ENCODE results near the gene RABEP2.
"Not testable (repeated sequence)": the region's sequence is repeated elsewhere in the genome, so short reads cannot be mapped to it uniquely, and the experiment has no call there.

Gene RABEP2

DNA sequence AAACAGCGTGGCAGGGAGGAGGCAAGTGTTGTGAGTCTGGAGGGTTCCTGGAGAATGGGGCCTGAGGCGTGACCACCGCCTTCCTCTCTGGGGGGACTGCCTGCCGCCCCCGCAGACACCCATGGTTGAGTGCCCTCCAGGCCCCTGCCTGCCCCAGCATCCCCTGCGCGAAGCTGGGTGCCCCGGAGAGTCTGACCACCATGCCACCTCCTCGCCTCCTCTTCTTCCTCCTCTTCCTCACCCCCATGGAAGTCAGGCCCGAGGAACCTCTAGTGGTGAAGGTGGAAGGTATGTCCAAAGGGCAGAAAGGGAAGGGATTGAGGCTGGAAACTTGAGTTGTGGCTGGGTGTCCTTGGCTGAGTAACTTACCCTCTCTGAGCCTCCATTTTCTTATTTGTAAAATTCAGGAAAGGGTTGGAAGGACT lies 6.8 kb upstream of the RABEP2 start, which contains the start of gene CD19:
Gene CD19, plus strand, starts transcription at position 171 of the 425 bp plus-strand sequence. Its CDS starts 30 bp downstream, at position 201.
- no peak for DNase-seq

DNA sequence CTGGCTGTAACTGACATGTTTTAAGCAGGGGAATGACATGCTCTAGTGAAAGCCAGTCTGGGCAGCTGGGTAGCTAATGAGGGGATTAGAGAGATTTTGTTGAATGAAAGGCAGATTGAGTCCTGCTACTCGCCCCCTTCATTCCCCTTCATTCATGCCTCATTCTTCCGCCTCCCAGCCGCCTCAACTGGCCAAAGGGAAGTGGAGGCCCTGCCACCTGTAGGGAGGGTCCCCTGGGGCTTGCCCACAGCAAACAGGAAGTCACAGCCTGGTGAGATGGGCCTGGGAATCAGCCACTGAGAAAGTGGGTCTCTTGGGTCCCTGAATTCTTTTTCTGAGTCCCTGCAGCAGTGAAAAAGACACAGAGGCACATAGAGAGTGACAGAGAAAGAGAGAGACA lies 5.6 kb upstream of the RABEP2 start:
- DNase-seq: no peak

DNA sequence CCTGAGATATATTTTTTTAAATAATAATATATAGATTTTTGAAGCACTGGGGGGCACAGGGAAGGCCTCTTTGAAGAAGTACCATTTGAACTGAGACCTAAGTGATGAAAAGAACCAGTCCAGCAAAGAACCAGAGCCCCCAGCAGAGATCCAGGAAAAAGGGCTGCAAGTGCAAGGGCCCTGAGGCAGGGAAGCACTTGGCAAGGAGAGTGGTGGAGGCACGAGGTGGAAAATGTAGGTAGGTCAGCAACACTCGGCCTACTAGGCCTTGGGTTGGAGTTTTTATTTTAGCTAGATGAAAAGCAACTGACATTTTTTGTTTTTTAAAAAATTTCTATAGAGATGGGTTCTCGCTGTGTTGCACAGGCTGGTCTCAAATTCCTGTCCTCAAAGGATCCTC lies 5.2 kb upstream of the RABEP2 start:
- no peak for DNase-seq

DNA sequence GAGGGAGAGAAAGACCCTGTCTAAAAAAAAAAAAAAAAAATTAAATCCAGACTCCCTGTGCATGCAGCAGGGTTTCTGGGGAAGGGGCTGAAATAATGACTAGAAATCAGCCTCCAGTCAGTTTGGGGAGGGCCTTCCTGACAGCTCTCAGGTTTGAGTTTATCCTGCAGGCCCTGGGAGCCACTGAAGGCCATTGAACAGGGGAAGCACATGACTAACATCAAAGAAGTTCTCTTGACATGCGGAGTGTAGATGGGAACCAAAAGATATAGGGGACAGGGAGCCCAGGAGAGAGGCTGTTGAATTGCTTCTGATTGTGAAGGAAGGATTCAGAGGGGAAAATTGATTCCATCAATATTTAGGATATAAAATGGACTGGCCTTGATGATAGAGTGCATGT lies 2.8 kb upstream of the RABEP2 start:
- DNase-seq: no peak

DNA sequence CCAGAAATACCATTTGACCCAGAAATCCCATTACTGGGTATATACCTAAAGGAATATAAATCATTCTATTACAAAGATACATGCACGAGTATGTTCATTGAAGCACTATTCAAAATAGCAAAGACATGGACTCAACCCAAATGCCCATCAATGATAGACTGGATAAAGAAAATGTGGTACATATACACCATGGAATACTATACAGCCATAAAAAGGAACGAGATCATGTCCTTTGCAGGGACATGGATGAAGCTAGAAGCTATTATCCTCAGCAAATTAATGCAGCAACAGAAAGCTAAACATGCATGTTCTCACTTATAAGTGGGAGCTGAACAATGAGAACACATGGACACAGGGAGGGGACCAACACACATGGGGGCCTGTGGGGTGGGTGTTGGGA lies 1.2 kb upstream of the RABEP2 start:
- not testable (repeated sequence) for DNase-seq

DNA sequence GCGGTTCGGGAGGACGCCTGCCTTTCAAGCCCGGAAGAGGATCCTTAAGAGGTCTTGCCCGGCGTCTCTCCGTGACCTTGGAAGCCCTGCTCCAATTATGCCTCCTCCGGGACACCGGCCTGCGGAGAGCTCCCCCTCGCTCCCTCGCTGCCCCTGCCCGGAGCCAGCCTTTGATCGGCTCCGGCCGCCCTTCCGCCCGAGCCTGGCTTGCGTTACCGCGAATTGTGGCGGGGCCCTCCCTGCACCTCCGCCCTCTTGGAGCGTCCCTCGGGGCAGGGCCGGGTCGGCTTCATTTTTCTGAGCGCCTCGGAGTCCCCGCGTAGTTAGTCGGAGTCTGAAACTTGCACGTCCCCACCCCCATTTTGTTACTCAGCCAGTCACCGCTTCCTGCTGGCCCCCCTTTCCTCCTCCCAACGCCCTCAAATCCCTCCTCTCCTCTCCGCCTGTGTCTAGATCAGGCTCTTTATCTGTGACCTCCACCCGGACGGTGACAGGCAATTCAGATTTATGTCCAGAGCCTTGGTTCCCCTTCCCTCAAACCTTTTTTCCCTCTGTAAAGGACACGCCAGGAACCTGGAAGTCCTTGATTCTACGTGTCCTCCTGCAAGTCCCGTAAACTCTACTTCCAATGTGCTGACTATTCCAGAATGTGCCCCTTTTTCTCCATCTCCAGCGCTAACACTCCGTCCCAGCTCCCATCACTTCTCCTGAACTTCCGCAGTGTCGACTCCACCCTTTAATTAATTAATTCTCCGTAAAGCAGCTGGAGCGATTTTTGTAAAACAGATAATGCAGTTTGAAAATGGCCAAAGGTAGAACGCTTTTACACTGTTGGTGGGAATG lies 569 bp upstream of the RABEP2 start:
- DNase-seq: peak; percentile 24

DNA sequence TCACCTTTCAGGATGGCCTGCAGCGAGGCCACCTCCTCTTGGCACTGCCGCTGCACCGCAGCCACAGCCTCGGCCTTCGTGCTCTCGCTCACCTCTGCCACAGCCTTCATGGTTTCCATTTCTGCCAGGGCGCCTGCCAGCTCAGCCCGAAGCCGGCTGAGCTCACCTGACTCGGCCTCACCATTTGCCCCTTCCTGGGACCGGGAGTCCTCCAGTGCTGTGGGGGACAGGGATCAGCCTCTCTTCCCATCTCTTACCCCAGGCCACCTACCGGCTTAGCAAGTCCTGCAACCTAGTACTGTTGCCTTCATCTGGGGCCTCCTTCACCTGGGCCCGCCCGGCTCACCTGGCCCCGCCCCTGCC lies 658 bp downstream of the RABEP2 start:
- DNase-seq: no peak

DNA sequence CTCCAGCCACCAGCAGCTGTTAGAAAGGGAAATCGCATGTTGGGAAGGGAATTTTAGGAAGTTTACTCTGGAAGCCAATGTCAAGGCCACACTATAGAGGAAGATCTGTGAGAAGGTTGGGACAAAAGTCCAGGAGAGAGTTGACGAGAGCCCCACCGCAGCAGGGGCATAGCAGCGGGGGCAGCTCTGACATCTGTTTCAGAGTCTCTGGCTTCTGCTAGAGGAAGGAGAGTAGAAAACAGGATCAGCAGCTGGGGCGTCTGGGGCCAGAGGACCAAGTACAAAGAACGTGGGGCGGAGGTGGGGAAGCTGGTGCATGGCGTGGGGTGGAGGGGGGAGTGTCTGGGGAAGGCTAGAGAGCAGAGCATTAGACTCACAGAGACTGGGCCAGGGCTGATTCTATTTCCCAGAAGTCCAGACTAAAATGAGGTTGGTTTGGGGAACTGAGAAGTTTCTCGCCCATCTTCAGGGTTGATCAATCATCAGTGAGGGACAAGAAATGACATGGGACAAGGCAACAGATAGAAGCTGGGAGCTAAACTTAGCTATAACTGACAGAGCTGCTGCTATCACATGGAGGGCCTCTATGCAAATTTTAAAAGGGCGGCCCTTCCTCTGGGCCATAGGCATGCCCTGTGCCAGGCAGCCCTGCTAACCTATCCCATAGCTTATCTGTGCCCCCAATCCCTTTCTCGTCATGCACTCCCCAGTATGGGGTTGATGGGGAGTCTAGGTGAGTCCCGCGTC lies 1.2 kb downstream of the RABEP2 start:
- DNase-seq: no peak

DNA sequence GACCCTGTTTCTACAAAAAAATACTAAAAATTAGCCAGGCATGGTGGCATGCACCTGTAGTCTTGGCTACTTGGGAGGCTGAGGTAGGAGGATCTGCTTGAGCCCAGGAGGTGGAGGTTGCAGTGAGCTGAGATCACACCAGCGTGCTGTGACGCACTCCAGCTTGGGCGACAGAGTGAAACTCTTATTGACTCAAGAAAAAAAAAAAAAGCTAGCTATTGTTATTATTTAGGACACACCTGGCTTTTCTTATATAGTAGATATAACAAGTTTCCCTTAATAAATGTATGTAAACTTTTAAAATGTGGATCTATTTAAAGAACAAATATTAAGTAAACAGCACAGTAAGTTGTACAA lies 1.8 kb downstream of the RABEP2 start:
- no peak for DNase-seq

DNA sequence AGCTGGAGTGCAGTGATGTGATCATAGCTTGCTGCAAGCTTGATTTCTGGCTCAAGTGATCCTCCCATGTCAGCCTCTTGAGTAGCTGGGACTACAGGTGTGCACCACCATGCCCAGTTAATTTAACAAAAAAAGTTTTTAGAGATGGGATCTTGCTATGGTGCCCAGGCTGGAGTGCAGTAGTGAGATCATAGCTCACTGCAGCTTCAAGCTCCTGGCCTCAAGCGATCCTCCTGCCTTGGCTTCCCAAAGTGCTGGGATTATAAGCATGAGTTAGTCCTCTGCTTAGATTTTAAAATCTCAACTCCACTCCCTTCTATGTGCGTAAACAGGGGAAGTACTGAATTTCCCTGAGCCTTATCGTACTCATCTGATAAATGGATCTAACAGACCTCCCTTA lies 6.3 kb downstream of the RABEP2 start:
- no peak for DNase-seq

DNA sequence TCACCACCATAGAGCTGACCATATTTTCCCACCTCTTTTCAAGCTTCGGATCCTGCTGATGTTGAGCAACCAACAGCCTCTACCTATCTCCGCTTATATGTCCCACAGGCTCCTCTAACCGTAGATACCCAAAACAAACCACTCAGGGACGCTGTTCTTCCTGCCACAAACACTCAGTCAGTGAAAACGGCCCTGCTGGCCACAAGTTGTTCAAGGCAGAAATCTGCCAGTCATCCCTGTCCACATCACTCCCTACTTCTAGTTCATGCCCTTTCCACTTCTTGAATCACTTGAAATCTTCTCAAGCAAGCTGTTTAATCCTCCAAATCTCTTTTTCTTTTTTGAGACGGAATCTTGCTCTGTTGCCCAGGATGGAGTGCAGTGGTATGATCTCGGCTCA lies 7.9 kb downstream of the RABEP2 start:
- DNase-seq: no peak

DNA sequence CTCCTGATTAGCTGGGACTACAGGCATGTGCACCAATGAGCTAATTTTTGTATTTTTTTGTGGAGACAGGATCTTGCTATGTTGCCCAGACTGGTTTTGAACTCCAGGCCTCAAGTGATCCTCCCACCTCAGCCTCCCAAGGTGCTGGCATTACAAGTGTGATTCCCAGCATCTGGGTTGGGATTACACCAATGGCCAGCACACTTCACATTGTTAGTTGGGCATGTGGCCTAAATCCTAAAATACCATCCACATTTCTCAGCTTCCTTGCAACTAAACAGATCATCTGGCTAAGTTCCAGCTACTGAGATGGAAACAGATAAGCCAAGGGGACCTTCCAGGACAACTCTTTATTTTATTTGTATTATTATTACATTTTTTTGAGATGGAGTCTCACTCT lies 9.9 kb downstream of the RABEP2 start:
- DNase-seq: no peak

DNA sequence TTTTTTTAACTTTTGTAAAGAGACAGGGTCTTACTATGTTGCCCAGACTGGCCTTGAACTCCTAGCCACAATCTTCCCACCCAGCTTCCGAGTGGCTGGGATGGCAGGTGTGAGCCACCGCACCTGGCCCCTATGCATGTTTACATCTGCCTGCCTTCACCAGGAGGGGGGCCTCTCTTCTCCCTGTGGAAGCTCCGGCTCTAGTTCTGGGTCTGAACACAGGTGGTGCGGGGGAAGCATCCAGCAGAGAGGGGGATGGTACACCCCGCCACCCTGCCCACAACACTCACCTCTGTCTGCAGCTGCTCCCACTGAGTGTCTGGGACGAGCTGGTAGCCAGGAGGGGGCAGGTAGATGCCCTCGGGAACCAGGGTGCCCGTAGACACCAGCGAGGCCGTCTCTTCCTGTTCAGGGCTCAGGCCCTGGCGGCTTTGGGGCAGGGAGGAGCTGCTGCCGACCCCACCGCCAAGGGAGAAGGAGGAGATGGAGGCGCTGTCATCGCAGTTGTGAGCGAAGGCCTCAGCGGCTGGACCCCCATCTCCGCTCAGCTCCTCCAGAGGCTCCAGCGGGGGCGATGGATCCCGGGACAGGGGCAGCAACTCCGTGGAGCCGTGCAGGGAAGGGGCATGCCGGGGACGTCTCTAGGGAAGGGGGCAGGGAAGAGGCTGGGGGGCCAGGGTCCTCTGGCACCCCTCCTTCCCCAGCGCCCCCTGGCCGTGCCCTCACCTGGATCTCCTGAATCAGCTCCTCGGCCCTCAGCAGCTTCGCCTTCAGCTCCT lies 10.9 kb downstream of the RABEP2 start:
- DNase-seq: no peak

DNA sequence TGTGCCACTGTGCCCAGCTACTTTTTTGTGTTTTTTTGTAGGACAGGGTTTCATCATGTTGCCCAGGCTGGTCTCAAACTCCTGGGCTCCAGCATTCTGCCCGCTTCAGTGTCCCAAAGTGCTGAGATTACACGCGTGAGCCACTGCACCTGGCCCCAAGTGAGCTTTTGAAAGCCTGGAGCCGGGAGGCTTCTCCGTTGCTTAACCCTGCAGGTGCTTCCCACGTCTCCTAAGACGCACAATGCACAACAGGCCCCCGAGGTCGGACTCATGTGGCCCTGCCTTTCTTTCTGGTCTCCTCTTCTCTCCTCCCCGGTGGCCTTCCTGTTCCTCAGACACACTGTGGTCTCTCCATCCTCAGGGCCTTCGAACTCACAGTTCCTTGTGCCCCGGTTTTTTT lies 12.5 kb downstream of the RABEP2 start:
- DNase-seq: no peak

DNA sequence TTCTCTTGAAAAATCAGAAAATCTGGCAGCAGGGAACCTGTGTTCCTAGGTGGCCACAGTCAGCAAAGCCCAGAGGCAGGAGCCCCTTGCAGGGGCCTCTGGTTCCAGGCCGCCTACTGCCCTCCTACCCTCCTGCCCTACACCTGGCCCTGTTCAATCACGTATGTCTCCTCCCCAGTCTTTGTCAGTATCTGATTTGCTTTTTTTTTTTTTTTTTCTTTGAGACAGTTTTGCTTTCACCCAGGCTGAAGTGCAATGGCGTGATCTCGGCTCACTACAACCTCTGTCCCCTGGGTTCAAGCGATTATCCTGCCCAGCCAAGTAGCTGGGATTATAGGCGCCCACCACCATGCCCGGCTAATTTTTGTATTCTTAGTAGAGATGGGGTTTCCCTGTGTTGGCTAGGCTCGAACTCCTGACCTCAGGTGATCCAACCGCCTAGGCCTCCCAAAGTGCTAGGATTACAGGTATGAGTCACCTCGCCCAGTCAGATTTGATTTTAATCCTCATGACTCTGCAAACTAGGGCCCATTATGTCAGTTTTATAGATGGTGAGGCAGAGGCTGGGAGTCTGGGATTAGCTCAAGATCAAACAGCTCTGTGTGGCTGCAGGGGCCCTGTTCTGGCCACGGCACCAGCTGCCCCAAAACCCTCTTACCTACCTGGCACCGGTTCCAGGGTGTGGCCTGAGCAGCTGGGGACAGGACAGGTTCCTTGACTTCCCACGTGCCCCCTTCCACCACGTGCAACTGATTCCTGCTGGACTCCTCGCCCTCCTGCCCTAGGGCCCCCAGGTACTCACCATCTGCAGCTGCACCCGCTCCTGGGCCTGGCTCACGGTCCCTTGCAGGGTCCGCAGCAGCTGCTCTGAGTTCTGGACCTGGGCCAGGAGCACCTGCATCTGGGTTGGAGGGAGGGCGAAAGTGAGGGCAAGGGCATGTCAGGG lies 14.7 kb downstream of the RABEP2 start:
- no peak for DNase-seq

DNA sequence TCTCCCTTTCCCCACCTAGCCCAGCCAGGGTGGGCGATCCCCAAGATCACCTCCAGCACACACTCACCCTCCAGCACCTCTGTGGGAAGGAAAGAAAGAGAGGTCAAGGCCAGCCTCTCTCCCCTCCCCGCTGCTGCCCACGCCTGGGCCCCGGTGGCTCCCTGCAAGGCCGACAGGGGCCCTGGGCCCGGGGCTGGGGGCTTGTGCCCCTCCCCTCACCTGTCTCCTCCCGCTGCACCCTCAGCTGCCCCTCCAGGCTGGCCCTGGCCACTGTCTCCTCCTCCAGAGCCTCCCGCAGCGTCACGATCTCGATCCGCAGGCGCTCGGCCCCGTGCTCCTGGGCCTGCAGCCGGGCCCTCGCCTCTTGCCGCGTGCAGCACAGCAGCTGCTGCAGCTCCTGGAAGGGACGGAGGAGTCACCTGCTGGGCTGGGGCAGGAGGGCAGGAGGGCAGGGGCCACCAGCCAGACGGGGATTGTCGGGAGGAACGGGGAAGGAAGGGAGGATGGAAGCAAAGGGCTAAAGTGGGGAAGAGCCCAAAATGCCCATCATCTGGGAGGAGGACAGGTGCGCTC lies 19.2 kb downstream of the RABEP2 start:
- no peak for DNase-seq

DNA sequence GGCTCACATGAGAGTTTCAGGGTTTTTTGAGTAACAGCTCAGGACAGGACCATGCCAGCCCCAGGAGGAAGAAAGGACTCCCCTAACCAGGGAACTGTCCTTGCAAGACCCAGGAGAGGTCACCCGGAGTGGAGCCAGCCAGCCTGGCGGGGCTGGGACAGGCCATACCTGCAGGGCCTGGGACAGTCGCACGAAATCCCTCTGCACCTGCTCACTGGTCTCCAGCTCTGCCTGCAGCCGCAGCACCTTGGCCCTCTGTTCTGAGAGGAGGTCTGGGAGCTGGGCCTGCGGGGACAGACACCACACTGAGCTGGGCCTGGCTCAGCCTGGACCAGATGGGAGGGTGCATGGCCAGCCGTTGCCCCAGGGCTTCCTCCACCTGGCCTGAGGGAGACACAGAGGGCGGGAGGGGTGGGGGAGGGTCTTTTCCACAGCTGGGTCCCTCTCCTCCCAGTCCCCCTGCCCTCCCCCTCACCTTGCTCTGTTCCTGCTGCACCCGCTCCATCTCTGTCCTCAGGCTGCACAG lies 19.7 kb downstream of the RABEP2 start:
- DNase-seq: no peak

DNA sequence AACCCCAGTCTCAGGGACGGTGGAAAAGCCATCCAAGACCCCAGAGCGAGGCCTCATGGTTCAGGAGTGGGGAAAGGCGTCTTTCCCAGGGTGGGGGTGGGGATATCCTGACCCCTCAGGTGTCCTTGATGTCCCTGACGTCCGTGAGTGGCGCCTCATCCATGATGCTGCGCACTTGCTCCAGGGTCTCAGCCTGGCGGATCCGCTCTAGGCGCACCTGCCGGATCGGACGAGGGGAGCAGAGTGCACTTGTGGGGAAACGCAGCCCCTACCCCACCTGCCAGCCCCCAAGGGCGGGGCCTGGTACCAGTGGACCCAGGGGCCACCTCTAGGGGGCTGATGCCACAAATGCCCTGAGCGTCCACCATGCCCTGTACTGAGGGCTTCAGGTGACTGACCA lies 20.2 kb downstream of the RABEP2 start:
- DNase-seq: no peak

DNA sequence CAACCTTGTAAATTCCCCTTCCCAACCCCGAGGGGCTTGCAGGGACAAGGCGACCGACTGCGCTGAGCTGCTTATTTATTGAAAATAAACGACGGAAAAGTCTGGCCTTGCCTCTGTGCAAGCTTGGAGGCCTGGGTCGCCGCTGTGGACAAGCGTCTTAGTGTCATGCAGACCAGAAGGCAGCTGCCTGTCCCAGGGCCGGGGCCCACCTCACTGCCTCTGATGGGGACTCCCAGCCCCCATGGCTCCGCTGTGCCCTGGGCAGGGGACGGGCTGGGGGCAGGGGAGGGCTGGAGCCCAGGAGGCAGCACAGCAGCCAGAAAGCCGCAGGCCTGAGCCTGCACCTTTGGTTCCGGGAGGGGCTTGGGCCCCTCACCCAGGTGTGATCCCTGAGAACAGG lies 20.7 kb downstream of the RABEP2 start:
- DNase-seq: no peak

DNA sequence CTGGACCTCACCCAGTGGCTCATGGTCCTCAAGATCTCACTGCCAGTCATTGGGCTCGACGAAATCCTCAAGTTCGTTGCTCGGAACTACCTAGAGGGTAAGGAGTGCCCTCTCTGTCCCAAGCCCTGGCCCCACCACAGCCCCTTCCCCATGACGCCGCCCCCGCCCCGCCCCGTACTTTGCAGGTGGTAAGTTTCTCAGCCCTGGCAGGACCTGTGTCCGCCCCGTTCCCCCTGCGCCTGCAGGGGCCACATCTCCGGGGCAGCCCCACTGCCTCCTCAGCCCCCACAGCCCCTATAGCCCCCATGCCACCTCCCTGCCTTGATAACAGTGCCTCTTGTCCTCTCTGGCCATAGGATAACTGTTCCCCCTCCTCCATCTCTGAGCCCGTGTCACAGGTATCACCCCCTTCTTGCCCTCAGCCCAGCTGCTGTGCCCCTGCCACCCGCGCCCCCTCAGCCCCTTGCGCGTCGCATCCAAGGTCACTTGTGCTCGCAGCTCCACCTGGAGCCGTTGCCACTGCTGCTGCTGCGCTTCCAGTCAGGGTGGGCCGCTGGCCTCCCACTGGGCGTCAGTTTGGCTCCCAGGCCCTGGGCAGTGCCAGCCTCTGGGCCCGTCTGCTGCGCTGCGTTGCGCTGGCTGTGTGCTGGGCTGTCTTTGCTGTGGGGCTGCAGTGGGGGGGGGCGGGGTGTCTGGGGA lies 21.5 kb downstream of the RABEP2 start:
- no peak for DNase-seq

DNA sequence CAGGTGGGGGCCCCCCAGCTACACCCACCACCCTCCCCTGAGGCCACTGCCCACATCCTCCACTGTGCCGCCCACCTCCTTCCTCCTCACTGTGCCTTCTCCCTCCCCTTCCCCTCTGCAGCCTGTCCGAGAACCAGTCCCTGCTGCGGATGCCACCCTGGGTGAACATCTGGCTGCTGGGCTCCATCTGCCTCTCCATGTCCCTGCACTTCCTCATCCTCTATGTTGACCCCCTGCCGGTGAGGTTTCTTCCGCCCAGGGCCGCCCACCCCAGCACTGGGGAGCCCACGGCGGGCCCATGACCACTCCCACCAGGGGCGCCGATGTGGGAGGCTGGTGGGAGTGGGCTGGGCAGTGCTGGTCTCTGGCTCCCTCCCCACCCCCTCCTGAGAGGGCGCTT lies 22.1 kb downstream of the RABEP2 start:
- DNase-seq: no peak
